Activated CD4-positive, alpha-beta T cell treated with anti-CD3 and anti-CD28 coated beads, Interleukin-2, amount 10 ng/mL, durations not matched to agents 7 days and 5 days (primary cell): ENCODE results near the gene IL25. TPM values are rescaled to one million over a fixed set of nuclear protein-coding genes. Genes with fewer than 3 reads are reported as not detected.

Experiments
- CTCF ChIA-PET: fragments of 350-600 bp; sonication (Branson Sonifier 250); formaldehyde crosslinking; loops from one replicate; lab custom pipeline; 2021; ENCODE audit warnings: antibody characterized with exemption; lab: Charles Lee
- POLR2A ChIA-PET: fragments of 350-600 bp; sonication (Branson Sonifier 250); formaldehyde crosslinking; loops from one replicate; lab custom pipeline; 2021; ENCODE audit warnings: antibody characterized with exemption; lab: Charles Lee
- DNase-seq: peaks from one replicate; pipeline ENCODE4 v3.0.0-alpha.2; 2020
- H3K27ac Mint-ChIP-seq: one replicate; pipeline ENCODE4 v1.8.0; 2021; ENCODE audit warnings: mild to moderate bottlenecking, moderate library complexity, mixed read lengths
- H3K27me3 Mint-ChIP-seq: one replicate; pipeline ENCODE4 v1.8.0; 2021; ENCODE audit warnings: mixed read lengths
- H3K36me3 Mint-ChIP-seq: one replicate; pipeline ENCODE4 v1.8.0; 2021; ENCODE audit warnings: low read depth, mixed read lengths
- H3K4me1 Mint-ChIP-seq: one replicate; pipeline ENCODE4 v1.8.0; 2021; ENCODE audit warnings: mixed read lengths
- H3K4me3 Mint-ChIP-seq: one replicate; pipeline ENCODE4 v1.8.0; 2021; ENCODE audit warnings: mild to moderate bottlenecking, moderate library complexity, mixed read lengths
- H3K9me3 Mint-ChIP-seq: one replicate; pipeline ENCODE4 v1.8.0; 2021; ENCODE audit warnings: mixed read lengths
- total RNA-seq, 2 experiments: library from RNA; stranded (reverse); gene quantifications; one replicate each; pipeline ENCODE4 v1.2.3, GENCODE V29; 2021

Gene IL25
- total RNA-seq, 2 experiments from 2014 or later: not detected

GRCh38 chr14:23403908-23404307 is 31.3 kb downstream of the IL25 start:
- no peaks in the 10 kb centered on the region for H3K4me1 Mint-ChIP-seq
- ChIA-PET POLR2A (no interaction called here), CTCF (no interaction called here)
- H3K9me3 Mint-ChIP-seq: no peaks in the 10 kb centered on the region
- H3K4me3 Mint-ChIP-seq: no peak overlapping the region
- H3K27me3 Mint-ChIP-seq: no peaks in the 10 kb centered on the region
- DNase-seq: no peak
- H3K27ac Mint-ChIP-seq: no peak overlapping the region
- H3K36me3 Mint-ChIP-seq: no peaks in the 10 kb centered on the region

GRCh38 chr14:23404331-23404900 is 31.8 kb downstream of the IL25 start:
- Mint-ChIP-seq H3K27ac (no peak overlapping the region), H3K4me1 (no peaks in the 10 kb centered on the region), H3K27me3 (no peaks in the 10 kb centered on the region), H3K4me3 (no peak overlapping the region), H3K9me3 (no peaks in the 10 kb centered on the region), H3K36me3 (no peaks in the 10 kb centered on the region)
- ChIA-PET POLR2A (no interaction called here), CTCF (no interaction called here)
- no peak for DNase-seq

DNA sequence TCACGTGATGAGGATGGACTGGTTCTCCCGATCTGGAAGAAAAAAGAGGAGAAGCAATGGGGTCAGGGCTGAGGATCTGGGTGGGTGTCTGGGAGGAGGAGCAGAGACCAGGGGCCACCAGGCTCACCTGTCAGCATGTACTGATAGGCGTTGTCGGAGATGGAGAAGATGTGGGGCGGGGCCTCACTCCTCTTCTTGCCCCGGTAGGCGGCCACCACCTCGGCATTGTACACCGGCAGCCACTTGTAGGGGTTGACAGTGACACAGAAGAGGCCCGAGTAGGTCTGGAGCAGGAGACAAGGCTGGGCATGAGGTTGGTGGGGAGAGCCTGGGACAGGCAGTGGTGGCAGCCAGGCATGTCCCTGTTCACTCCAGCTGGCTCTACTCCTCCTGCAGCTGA is 32.5 kb downstream of the IL25 start:
- no peaks in the 10 kb centered on the region for H3K9me3 Mint-ChIP-seq
- POLR2A ChIA-PET: no interaction called here
- H3K36me3 Mint-ChIP-seq: no peaks in the 10 kb centered on the region
- H3K27ac Mint-ChIP-seq: no peak overlapping the region
- CTCF ChIA-PET: no interaction called here
- no peaks in the 10 kb centered on the region for H3K27me3 Mint-ChIP-seq
- no peak for DNase-seq
- no peaks in the 10 kb centered on the region for H3K4me1 Mint-ChIP-seq
- no peak overlapping the region for H3K4me3 Mint-ChIP-seq

DNA sequence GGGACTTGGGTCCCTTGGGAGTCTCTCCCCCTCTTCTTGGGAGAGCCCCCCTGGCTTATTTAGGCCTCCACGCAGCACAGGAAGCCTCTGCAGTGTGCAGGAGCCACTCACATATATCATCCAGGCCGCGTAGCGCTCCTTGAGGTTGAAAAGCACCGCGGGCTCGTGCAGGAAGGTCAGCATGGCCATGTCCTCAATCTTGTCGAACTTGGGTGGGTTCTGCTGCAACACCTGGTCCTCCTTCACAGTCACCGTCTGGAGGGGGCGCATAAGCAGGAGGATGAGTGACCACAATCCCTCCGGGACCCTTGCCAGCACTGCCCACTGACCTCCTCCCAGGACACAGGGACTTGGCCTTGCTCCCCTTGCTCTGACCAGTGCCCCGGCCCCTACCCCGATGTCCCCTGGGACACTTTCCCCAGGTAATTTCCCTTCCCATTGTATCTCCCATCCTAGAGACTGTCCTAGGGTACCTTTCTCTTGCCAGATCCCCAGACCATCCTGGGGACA is 33.0 kb downstream of the IL25 start:
- Mint-ChIP-seq H3K4me1 (no peaks in the 10 kb centered on the region), H3K27ac (no peak overlapping the region)
- POLR2A ChIA-PET: no interaction called here

DNA sequence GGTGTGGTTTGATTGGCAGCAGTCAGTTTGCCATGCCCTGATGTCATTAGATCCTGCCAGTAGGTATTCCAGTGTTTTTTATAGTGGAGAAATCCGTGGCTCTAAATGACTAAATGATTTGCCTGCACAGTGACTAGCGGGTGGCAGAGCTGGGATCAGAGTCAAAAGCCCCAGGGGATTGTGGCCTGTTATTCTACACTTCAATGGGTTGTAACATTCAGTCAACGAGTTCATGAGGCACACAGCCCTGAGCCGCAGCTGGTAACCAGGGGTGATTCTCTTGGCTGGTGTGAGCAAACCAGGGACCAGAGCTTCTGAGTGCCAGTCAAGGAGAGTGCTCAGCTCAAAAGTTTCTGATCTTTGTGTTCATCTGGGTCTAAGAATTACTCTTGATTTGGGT is 33.6 kb downstream of the IL25 start:
- no peak for DNase-seq
- H3K4me3 Mint-ChIP-seq: no peak overlapping the region
- H3K27me3 Mint-ChIP-seq: no peaks in the 10 kb centered on the region
- POLR2A ChIA-PET: no interaction called here
- H3K9me3 Mint-ChIP-seq: no peaks in the 10 kb centered on the region
- H3K36me3 Mint-ChIP-seq: no peaks in the 10 kb centered on the region
- CTCF ChIA-PET: no interaction called here
- H3K4me1 Mint-ChIP-seq: no peaks in the 10 kb centered on the region
- no peak overlapping the region for H3K27ac Mint-ChIP-seq

More for the DNA sequence above, 33.0 kb downstream of the IL25 start:
- Mint-ChIP-seq H3K36me3 (no peaks in the 10 kb centered on the region), H3K9me3 (no peaks in the 10 kb centered on the region), H3K27me3 (no peaks in the 10 kb centered on the region), H3K4me3 (no peak overlapping the region)
- DNase-seq: no peak
- CTCF ChIA-PET: no interaction called here

DNA sequence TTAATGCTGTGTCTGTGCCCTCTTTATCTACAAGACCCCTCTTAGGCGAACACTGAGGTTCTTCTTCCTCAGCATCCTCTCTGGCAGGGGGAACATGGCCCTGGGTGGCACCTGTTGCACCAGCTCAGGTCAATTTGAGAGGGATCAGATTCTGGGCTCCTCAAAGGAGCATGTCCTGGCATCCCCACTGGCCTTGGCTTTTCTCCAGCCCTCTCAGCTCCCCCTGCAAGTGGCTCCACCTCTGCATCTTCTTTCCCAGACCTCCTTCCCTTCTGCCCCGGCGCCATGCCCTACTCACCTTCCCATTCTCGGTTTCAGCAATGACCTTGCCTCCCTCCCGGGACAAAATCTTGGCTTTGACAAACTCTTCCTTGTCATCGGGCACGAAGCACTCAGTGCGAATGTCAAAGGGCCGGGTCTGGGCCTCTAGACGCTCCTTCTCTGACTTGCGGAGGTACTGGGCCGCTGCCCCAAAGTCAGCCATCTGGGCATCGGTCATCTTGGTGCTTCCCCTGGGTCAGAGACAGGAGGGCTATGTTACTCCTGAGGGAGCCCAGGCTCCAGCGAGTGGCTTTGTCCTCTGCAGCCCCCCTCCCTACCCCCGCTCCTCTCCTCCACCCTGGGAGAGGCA is 34.2 kb downstream of the IL25 start:
- no peak overlapping the region for H3K4me3 Mint-ChIP-seq
- CTCF ChIA-PET: no interaction called here

GRCh38 chr14:23407516-23408306 is 35.1 kb downstream of the IL25 start, which contains the start of gene MYH6:
MYH6 (minus strand) TSS chr14:23408273; CDS start chr14:23407223, 1,050 bp downstream.
- DNase-seq: no peak
- CTCF ChIA-PET: no interaction called here
- Mint-ChIP-seq H3K27ac (no peak within 1 kb of the TSS), H3K36me3 (no peaks in the 10 kb centered on the region), H3K27me3 (no peaks in the 10 kb centered on the region), H3K4me3 (no peak within 1 kb of the TSS), H3K4me1 (no peaks in the 10 kb centered on the region), H3K9me3 (no peaks in the 10 kb centered on the region)
- POLR2A ChIA-PET: no interaction called here

More for the DNA sequence above, 34.2 kb downstream of the IL25 start:
- Mint-ChIP-seq H3K27ac (no peak overlapping the region), H3K36me3 (no peaks in the 10 kb centered on the region), H3K4me1 (no peaks in the 10 kb centered on the region), H3K9me3 (no peaks in the 10 kb centered on the region), H3K27me3 (no peaks in the 10 kb centered on the region)
- no peak for DNase-seq
- POLR2A ChIA-PET: no interaction called here

DNA sequence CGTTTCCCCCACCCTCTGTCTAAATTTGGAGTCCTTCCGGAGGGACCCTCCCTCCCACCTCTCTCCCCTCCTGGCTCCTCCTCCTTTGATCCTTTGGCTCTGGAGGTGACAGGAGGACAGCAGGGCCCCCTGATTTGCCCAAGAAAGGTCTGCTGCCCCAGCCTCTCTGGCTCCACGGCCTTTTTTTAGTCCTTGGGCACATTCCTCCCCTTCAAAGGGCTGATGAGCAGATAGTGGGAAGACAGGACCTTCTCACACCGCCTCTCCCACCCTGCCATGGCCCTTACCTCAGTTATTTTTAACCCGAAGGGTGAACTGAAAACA is 35.7 kb downstream of the IL25 start:
- Mint-ChIP-seq H3K27ac (no peak overlapping the region), H3K4me1 (no peaks in the 10 kb centered on the region), H3K36me3 (no peaks in the 10 kb centered on the region), H3K9me3 (no peaks in the 10 kb centered on the region), H3K4me3 (no peak overlapping the region), H3K27me3 (no peaks in the 10 kb centered on the region)
- CTCF ChIA-PET: no interaction called here
- DNase-seq: no peak
- POLR2A ChIA-PET: no interaction called here

- Mint-ChIP-seq H3K36me3 (no peaks in the 10 kb centered on the region), H3K4me3 (no peak overlapping the region), H3K27me3 (no peaks in the 10 kb centered on the region), H3K9me3 (no peaks in the 10 kb centered on the region), H3K4me1 (no peaks in the 10 kb centered on the region), H3K27ac (no peak overlapping the region)
- POLR2A ChIA-PET: no interaction called here
- DNase-seq: no peak
- CTCF ChIA-PET: interaction anchor here (0.7 to 1.3 kb wide), 2 partner anchors 14 to 195 kb away, joined by 3 to 5 read pairs; no protein-coding TSS in a partner anchor
Observed at GRCh38 chr14:23409475-23409874, 36.9 kb downstream of the IL25 start.

GRCh38 chr14:23409966-23410635 is 37.5 kb downstream of the IL25 start:
- ChIA-PET POLR2A (no interaction called here), CTCF (interaction anchor here (0.7 to 1.3 kb wide), 3 partner anchors 13 to 196 kb away, joined by 3 to 5 read pairs (median 3); no protein-coding TSS in a partner anchor)
- no peaks in the 10 kb centered on the region for H3K4me1 Mint-ChIP-seq
- no peaks in the 10 kb centered on the region for H3K9me3 Mint-ChIP-seq
- no peak for DNase-seq
- no peak overlapping the region for H3K4me3 Mint-ChIP-seq
- H3K27me3 Mint-ChIP-seq: no peaks in the 10 kb centered on the region
- no peaks in the 10 kb centered on the region for H3K36me3 Mint-ChIP-seq
- H3K27ac Mint-ChIP-seq: no peak overlapping the region

DNA sequence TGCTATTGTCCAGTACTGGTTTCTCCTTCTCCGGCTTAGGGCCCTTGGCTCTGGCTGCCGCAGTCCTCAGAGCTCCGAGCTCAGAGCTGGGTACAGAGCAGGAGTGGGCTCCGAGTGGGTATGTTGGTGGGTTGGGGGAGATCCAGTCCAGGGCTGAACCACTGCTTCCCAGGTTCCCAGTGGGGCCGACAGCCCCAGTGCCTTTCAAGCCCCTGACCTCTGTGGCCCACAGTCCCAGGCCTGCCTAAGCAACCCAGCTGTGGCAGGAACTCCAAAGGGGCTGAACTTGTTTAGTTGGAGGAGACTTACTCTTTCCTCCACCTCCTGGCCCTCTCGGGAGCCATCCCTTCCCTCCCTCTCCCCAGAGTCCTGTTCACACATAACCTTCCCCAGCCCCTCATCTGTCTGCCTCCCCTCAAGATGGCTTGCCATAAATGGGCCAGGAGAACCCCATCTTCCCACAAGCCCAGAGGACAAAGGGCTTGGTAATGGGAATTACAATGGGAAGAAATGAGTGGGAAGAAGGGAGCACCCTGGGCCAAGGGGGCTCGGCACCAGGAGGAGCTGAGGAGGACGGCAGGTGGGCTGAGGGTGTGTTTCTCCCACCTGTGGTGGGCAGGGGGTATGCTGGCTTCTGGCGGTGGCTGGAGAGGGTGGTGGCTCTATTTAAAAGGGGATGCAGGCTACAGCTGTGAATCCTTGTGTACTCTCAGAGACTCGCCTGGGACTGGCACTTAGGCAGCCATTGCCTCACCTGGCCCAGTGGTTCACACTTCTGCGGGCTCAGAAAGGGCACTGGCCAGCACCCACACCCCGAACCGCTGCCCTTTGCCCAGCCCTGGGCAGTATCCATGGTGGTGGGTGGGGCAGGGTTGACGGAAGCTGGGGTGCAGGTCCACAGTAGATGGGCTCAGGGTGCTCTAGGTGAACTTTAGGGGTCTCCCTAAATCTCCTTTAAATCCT is 39.2 kb downstream of the IL25 start:
- ChIA-PET CTCF (interaction anchor here (1.6 kb wide), 1 partner anchor 12 kb away, joined by 6 read pairs; no protein-coding TSS in a partner anchor), POLR2A (no interaction called here)
- Mint-ChIP-seq H3K4me1 (no peaks in the 10 kb centered on the region), H3K9me3 (no peaks in the 10 kb centered on the region), H3K27me3 (no peaks in the 10 kb centered on the region), H3K4me3 (no peak overlapping the region), H3K27ac (no peak overlapping the region), H3K36me3 (no peaks in the 10 kb centered on the region)
- no peak for DNase-seq

GRCh38 chr14:23413681-23414080 is 41.1 kb downstream of the IL25 start:
- DNase-seq: no peak
- H3K36me3 Mint-ChIP-seq: no peaks in the 10 kb centered on the region
- ChIA-PET CTCF (interaction anchor here (1.6 kb wide), 1 partner anchor 10 kb away, joined by 6 read pairs; no protein-coding TSS in a partner anchor), POLR2A (no interaction called here)
- H3K9me3 Mint-ChIP-seq: no peaks in the 10 kb centered on the region
- H3K27ac Mint-ChIP-seq: no peak overlapping the region
- no peaks in the 10 kb centered on the region for H3K4me1 Mint-ChIP-seq
- no peak overlapping the region for H3K4me3 Mint-ChIP-seq
- H3K27me3 Mint-ChIP-seq: no peaks in the 10 kb centered on the region
